HCT116 (cell line): ENCODE results near the gene KIF26A. TPM values are rescaled to one million over a fixed set of nuclear protein-coding genes. Genes with fewer than 3 reads are reported as not detected.

Source experiments
- ATAC-seq: fragments of 200-7000 bp; cut with Tn5 transposase; 2 replicates; pipeline ENCODE4 v1.9.1; 2020; ENCODE audit warnings: mild to moderate bottlenecking, moderate library complexity
- BruUV-seq: library from RNA; stranded (reverse); fragments of 400-500 nt; replicated peaks from 2 replicates; lab custom pipeline; 2021; lab: Mats Ljungman, UMichigan
- CTCF ChIA-PET: fragments of 300-600 bp; sonication (Branson Sonifier 250); formaldehyde crosslinking; loops from one replicate; lab custom pipeline; 2021; ENCODE audit warnings: antibody characterized with exemption; lab: Charles Lee
- POLR2A ChIA-PET: fragments of 300-600, 350-600 bp; sonication (Branson Sonifier 250); formaldehyde crosslinking; loops from one replicate; lab custom pipeline; 2021; ENCODE audit warnings: antibody characterized with exemption; lab: Charles Lee
- RAD21 ChIA-PET, 2 experiments: fragments of 300-600 bp; sonication (Branson Sonifier 250); formaldehyde crosslinking; loops; one replicate each; lab custom pipeline; 2023; ENCODE audit warnings: low total read pairs in 2 of 2; ENCODE audit not compliant: uncharacterized antibody in 2 of 2, unreplicated experiment in 2 of 2, low non-redundant PET in 1 of 2; lab: Charles Lee
- DNase-seq: peaks from one replicate; pipeline ENCODE4 v3.0.0-alpha.2; 2010; ENCODE audit warnings: low read depth, low spot score
- H2AFZ ChIP-seq: fragments of 200-600 bp; shearing (Covaris generic), sonication (generic); 2 replicates; pipeline ENCODE4 v1.6.1; 2017; ENCODE audit warnings: low read depth, mixed run types, mixed read lengths, antibody characterized with exemption, low read length; ENCODE audit not compliant: poor library complexity, severe bottlenecking
- H3K27ac ChIP-seq: 2 replicates; pipeline ENCODE4 v1.5.1; 2012; ENCODE audit warnings: low read depth, low read length
- H3K27me3 ChIP-seq: fragments of 200-600 bp; sonication (generic); 2 replicates; pipeline ENCODE4 v1.6.1; 2016; ENCODE audit warnings: mixed run types, low read length, mixed read lengths; ENCODE audit not compliant: insufficient read depth
- H3K36me3 ChIP-seq, 2 experiments: fragments of 200-500 bp in 1 of 2; fragments of 200-600 bp in 1 of 2; sonication (Bioruptor generic) in 1 of 2; sonication (generic) in 1 of 2; 2 replicates each; pipeline versions ENCODE4 v1.5.1 to v1.6.1; 2014 to 2016; ENCODE audit warnings: low read length in 2 of 2, inconsistent platforms in 1 of 2, mixed read lengths in 1 of 2, mixed run types in 1 of 2; ENCODE audit not compliant: insufficient read depth in 2 of 2, control insufficient read depth in 1 of 2
- H3K4me1 ChIP-seq, 2 experiments: fragments of 200-600 bp in 1 of 2; sonication (generic) in 1 of 2; 2 replicates each; pipeline versions ENCODE4 v1.5.1 to v1.6.1; 2012 to 2017; ENCODE audit warnings: low read length in 2 of 2, inconsistent platforms in 1 of 2, mild to moderate bottlenecking in 1 of 2, mixed read lengths in 1 of 2, mixed run types in 1 of 2, moderate library complexity in 1 of 2; ENCODE audit not compliant: insufficient read depth in 2 of 2, control insufficient read depth in 1 of 2
- H3K4me2 ChIP-seq: fragments of 200-600 bp; sonication (generic); 2 replicates; pipeline ENCODE4 v1.6.1; 2017; ENCODE audit warnings: mixed run types, low read length, mixed read lengths
- H3K4me3 ChIP-seq, 2 experiments: fragments of 200-600 bp in 1 of 2; sonication (generic) in 1 of 2; replicated peaks in 1 of 2; 2 replicates each; pipeline ENCODE4 v1.5.1; 2011 to 2016; ENCODE audit warnings: low read length in 2 of 2, control low read depth in 1 of 2, low read depth in 1 of 2, mild to moderate bottlenecking in 1 of 2, mixed read lengths in 1 of 2, mixed run types in 1 of 2
- H3K79me2 ChIP-seq: fragments of 200-600 bp; sonication (generic); 2 replicates; pipeline ENCODE4 v1.6.1; 2017; ENCODE audit warnings: mild to moderate bottlenecking, mixed run types, low read length, moderate library complexity, mixed read lengths; ENCODE audit not compliant: insufficient read depth
- H3K9ac ChIP-seq: fragments of 200-600 bp; sonication (generic); 2 replicates; pipeline ENCODE4 v1.6.1; 2016; ENCODE audit warnings: low read length, mixed read lengths
- H3K9me2 ChIP-seq: fragments of 200-600 bp; sonication (generic), shearing (Covaris generic); 2 replicates; pipeline ENCODE4 v1.6.1; 2017; ENCODE audit warnings: mixed run types, mild to moderate bottlenecking, moderate library complexity; ENCODE audit not compliant: insufficient read depth
- H3K9me3 ChIP-seq, 2 experiments: fragments of 200-500 bp in 1 of 2; fragments of 200-600 bp in 1 of 2; sonication (Bioruptor generic) in 1 of 2; sonication (generic) in 1 of 2; 2 replicates each; pipeline ENCODE4 v1.6.1; 2014 to 2017; ENCODE audit warnings: low read length in 2 of 2, mixed read lengths in 2 of 2, inconsistent platforms in 1 of 2, low read depth in 1 of 2, mild to moderate bottlenecking in 1 of 2, mixed run types in 1 of 2, moderate library complexity in 1 of 2; ENCODE audit not compliant: control insufficient read depth in 1 of 2, insufficient read depth in 1 of 2
- H4K20me1 ChIP-seq: fragments of 200-600 bp; sonication (generic), shearing (Covaris generic); 2 replicates; pipeline ENCODE4 v1.6.1; 2017; ENCODE audit warnings: mixed run types, mild to moderate bottlenecking, moderate library complexity; ENCODE audit not compliant: insufficient read depth
- CBX3 ChIP-seq: IDR thresholded peaks from 2 replicates; pipeline ENCODE4 v1.6.1; 2012; ENCODE audit warnings: low read depth
- CEBPB ChIP-seq: IDR thresholded peaks from 2 replicates; pipeline ENCODE4 v1.6.1; 2012; ENCODE audit warnings: low read depth
- CTCF ChIP-seq, 3 experiments: fragments of 200-600 bp in 1 of 3; sonication (generic) in 1 of 3; IDR thresholded peaks in 2 of 3; conservative IDR thresholded peaks in 1 of 3; 2 replicates each; pipeline ENCODE4 v1.5.1; 2012 to 2017; ENCODE audit warnings: low read depth in 2 of 3, low read length in 2 of 3, antibody characterized with exemption in 1 of 3, borderline replicate concordance in 1 of 3, control low read depth in 1 of 3, mild to moderate bottlenecking in 1 of 3, mixed read lengths in 1 of 3, mixed run types in 1 of 3, moderate library complexity in 1 of 3; ENCODE audit not compliant: insufficient read depth in 1 of 3
- EGR1 ChIP-seq: IDR thresholded peaks from 2 replicates; pipeline ENCODE4 v1.6.1; 2012; ENCODE audit warnings: low read depth
- ELF1 ChIP-seq: IDR thresholded peaks from 2 replicates; pipeline ENCODE4 v1.6.1; 2012; ENCODE audit warnings: low read depth, borderline replicate concordance
- EZH2phosphoT487 ChIP-seq: fragments of 200-600 bp; IDR thresholded peaks from 2 replicates; pipeline ENCODE4 v1.6.1; 2018; ENCODE audit warnings: antibody characterized with exemption, borderline replicate concordance
- FOSL1 ChIP-seq: IDR thresholded peaks from 2 replicates; pipeline ENCODE4 v1.6.1; 2012; ENCODE audit warnings: low read depth
- JUND ChIP-seq: IDR thresholded peaks from 2 replicates; pipeline ENCODE4 v1.6.1; 2012
- POLR2AphosphoS5 ChIP-seq: IDR thresholded peaks from 2 replicates; pipeline ENCODE4 v1.6.1; 2011; ENCODE audit warnings: mild to moderate bottlenecking, low read depth, low read length, moderate library complexity
- RAD21 ChIP-seq: IDR thresholded peaks from 2 replicates; pipeline ENCODE4 v1.6.1; 2012; ENCODE audit warnings: low read depth, mild to moderate bottlenecking
- SIN3A ChIP-seq: IDR thresholded peaks from 2 replicates; pipeline ENCODE4 v1.6.1; 2012; ENCODE audit warnings: low read depth
- SRF ChIP-seq: IDR thresholded peaks from 2 replicates; pipeline ENCODE4 v1.6.1; 2012; ENCODE audit warnings: low read depth
- TCF7L2 ChIP-seq: IDR thresholded peaks from 2 replicates; pipeline ENCODE4 v1.7.0; 2011; ENCODE audit warnings: borderline replicate concordance, inconsistent platforms; ENCODE audit not compliant: insufficient read depth, insufficient read length; ENCODE audit errors: extremely low read depth
- YY1 ChIP-seq: IDR thresholded peaks from 2 replicates; pipeline ENCODE4 v1.6.1; 2011; ENCODE audit warnings: low read length, low read depth, moderate library complexity, mild to moderate bottlenecking; ENCODE audit not compliant: insufficient replicate concordance; ENCODE audit errors: extremely low read depth
- ZBTB33 ChIP-seq: IDR thresholded peaks from 2 replicates; pipeline ENCODE4 v1.6.1; 2011; ENCODE audit warnings: mild to moderate bottlenecking, low read length, moderate library complexity; ENCODE audit not compliant: insufficient replicate concordance; ENCODE audit errors: extremely low read depth
- ZFX ChIP-seq: fragments of 450-650 bp; IDR thresholded peaks from 2 replicates; pipeline ENCODE4 v1.6.1; 2017
- intact Hi-C: fragments of 100-400 bp; cut with micrococcal nuclease; formaldehyde crosslinking; loops from 2 replicates; pipeline ENCODE4 v1.10.0; 2022
- total RNA-seq: library from RNA; stranded (reverse); gene quantifications from one replicate; pipeline ENCODE4 v1.2.1, GENCODE V29; 2021; ENCODE audit not compliant: unreplicated experiment

The KIF26A gene
- total RNA-seq, 1 experiment from 2014 or later: 10.2 TPM

GRCh38 chr14:104105822-104106470 is 32.4 kb upstream of the KIF26A start:
- ATAC-seq (no peak), DNase-seq (no peak)
- H3K27me3 ChIP-seq: no peaks in the 10 kb centered on the region
- no peak overlapping the region for H3K27ac ChIP-seq
- no peaks in the 10 kb centered on the region for H3K9me3 ChIP-seq
- ChIA-PET RAD21 (no interaction called here), CTCF (interaction anchor here (1.2 kb wide), 1 partner anchor 11 kb away, joined by 3 read pairs; no protein-coding TSS in a partner anchor), POLR2A (no interaction called here)
- H3K4me3 ChIP-seq: no peak overlapping the region
- no peak overlapping the region for H3K9ac ChIP-seq
- H3K9me2 ChIP-seq: no peaks in the 10 kb centered on the region
- H3K4me1 ChIP-seq: peaks cover 17 to 28% of the 10 kb centered on the region in 2 experiments
- intact Hi-C loops: no loop called here
- no peak overlapping the region for H3K4me2 ChIP-seq
- TF ChIP-seq POLR2AphosphoS5: no peak
- TF ChIP-seq FOSL1: no peak
- TF ChIP-seq ZFX: no peak
- no peak for TF ChIP-seq JUND
- TF ChIP-seq ELF1: no peak
- TF ChIP-seq RAD21: no peak
- no peak for TF ChIP-seq CBX3
- no peak for TF ChIP-seq SRF
- TF ChIP-seq YY1: no peak
- TF ChIP-seq TCF7L2: no peak
- TF ChIP-seq EGR1: no peak
- TF ChIP-seq SIN3A: no peak
- TF ChIP-seq ZBTB33: no peak
- no peak for TF ChIP-seq CEBPB
- no peak for TF ChIP-seq EZH2phosphoT487
- TF ChIP-seq CTCF (IDR thresholded peaks at IDR 0.05 in 2 of 3, conservative IDR thresholded peaks at IDR 0.05 in 1 of 3; ENCODE audit: borderline replicate concordance in 1 of 3, insufficient read depth in 1 of 3, low read depth in 2 of 3, low read length in 2 of 3): no peak
- no peak overlapping the region for H2AFZ ChIP-seq
- no peaks in the 10 kb centered on the region for H3K36me3 ChIP-seq
- H3K79me2 ChIP-seq: no peaks in the 10 kb centered on the region
- BruUV-seq: no TSS peak
- no peaks in the 10 kb centered on the region for H4K20me1 ChIP-seq
